ENCODE results near the gene LRRC71.

DNA sequence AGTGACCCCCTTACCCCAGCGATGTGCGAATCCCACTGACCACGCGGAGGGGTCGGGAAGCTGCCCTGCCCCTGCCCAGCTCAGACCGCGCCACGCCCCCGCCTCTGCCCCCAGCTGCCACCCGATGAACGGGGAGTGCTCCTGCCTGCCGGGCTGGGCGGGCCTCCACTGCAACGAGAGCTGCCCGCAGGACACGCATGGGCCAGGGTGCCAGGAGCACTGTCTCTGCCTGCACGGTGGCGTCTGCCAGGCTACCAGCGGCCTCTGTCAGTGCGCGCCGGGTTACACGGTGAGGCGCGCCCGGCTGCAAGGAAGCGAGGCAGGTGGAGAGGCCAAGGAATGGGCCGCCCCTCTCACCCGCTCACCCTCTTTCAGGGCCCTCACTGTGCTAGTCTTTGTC is 11.9 kb upstream of the LRRC71 start:
- TF ChIP-seq, protein P1, sequence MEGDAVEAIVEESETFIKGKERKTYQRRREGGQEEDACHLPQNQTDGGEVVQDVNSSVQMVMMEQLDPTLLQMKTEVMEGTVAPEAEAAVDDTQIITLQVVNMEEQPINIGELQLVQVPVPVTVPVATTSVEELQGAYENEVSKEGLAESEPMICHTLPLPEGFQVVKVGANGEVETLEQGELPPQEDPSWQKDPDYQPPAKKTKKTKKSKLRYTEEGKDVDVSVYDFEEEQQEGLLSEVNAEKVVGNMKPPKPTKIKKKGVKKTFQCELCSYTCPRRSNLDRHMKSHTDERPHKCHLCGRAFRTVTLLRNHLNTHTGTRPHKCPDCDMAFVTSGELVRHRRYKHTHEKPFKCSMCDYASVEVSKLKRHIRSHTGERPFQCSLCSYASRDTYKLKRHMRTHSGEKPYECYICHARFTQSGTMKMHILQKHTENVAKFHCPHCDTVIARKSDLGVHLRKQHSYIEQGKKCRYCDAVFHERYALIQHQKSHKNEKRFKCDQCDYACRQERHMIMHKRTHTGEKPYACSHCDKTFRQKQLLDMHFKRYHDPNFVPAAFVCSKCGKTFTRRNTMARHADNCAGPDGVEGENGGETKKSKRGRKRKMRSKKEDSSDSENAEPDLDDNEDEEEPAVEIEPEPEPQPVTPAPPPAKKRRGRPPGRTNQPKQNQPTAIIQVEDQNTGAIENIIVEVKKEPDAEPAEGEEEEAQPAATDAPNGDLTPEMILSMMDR (CRISPR knock-in tag; IDR thresholded peaks at IDR 0.05): no peak
- TF ChIP-seq POLR2AphosphoS5 (IDR thresholded peaks at IDR 0.05; ENCODE audit: low read depth, low read length): no peak

All from HepG2 (cell line).